ENCODE data around the gene DNAJB12.

DNA sequence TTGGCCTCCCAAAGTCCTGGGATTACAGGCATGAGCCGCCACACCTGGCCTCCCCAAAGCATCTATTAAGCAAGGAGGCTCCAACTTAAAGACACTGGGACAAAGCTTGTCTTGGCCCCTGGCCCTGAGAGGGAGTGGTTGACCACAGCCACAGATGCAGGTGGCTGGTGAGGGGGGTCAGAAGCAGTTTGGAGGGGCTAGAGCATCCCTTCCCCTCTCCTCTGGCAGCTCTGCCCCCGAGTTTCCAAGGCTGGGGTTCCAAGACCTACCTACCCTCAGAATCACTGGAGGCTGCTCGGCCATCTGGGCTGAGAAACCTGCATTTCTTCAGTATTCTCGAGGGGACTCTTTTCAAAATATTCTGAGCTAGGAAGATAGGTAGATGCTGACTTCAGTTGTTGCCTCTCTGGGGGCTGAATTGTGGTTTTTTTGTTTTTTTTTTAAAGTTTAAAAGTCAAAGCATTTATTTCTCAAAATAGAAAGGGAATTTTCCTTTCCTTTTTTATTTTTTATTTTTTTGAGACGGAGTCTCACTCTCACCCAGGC, 48.4 kb downstream of the DNAJB12 start:
- TF ChIP-seq EZH2 (IDR thresholded peaks at IDR 0.05; ENCODE audit: low read length, unreplicated experiment) (no peak), CTCF (conservative IDR thresholded peaks at IDR 0.05; ENCODE audit: low read depth, low read length) (no peak)
